Naive thymus-derived CD4-positive, alpha-beta T cell (primary cell): Measurements from ENCODE around the gene SHCBP1. TPM values are rescaled to one million over a fixed set of nuclear protein-coding genes. Genes with fewer than 3 reads are reported as not detected.

Experiments used
- ATAC-seq: fragments of 150-1000 bp; cut with Tn5 transposase; 2 replicates; pipeline ENCODE4 v1.10.0; 2021; ENCODE audit warnings: mild to moderate bottlenecking, moderate library complexity
- CTCF ChIA-PET: fragments of 350-600 bp; sonication (Branson Sonifier 250); formaldehyde crosslinking; loops from one replicate; lab custom pipeline; 2021; ENCODE audit warnings: antibody characterized with exemption; lab: Charles Lee
- POLR2A ChIA-PET: fragments of 350-600 bp; sonication (Branson Sonifier 250); formaldehyde crosslinking; loops from one replicate; lab custom pipeline; 2021; ENCODE audit warnings: antibody characterized with exemption, inconsistent platforms; lab: Charles Lee
- DNase-seq, 9 donors: peaks; one replicate each; pipeline versions ENCODE4 v3.0.0 to v3.0.0-alpha.2; 2020 to 2022; ENCODE audit warnings: mixed read lengths in 1 of 9
- H3K27ac ChIP-seq: one replicate; pipeline ENCODE4 v1.7.0; 2013; ENCODE audit warnings: mild to moderate bottlenecking, low read depth, low read length, moderate library complexity
- H3K27me3 ChIP-seq, 2 donors: one replicate each; pipeline ENCODE4 v1.7.0; 2013; ENCODE audit warnings: low read length in 2 of 2, mild to moderate bottlenecking in 2 of 2, moderate library complexity in 2 of 2; ENCODE audit not compliant: control insufficient read depth in 2 of 2, insufficient read depth in 2 of 2
- H3K36me3 ChIP-seq, 3 experiments: 1 replicate in 2 of 3; 2 replicates in 1 of 3; pipeline ENCODE4 v1.7.0; 2013; ENCODE audit warnings: low read length in 3 of 3, mild to moderate bottlenecking in 3 of 3, moderate library complexity in 1 of 3; ENCODE audit not compliant: insufficient read depth in 3 of 3, control insufficient read depth in 2 of 3
- H3K4me1 ChIP-seq, 2 donors: one replicate each; pipeline ENCODE4 v1.7.0; 2013; ENCODE audit warnings: low read length in 2 of 2, mild to moderate bottlenecking in 2 of 2, moderate library complexity in 1 of 2; ENCODE audit not compliant: control insufficient read depth in 2 of 2, insufficient read depth in 2 of 2
- H3K4me3 ChIP-seq: 2 replicates; pipeline ENCODE4 v1.7.0; 2013; ENCODE audit warnings: mild to moderate bottlenecking, low read length
- H3K9me3 ChIP-seq, 3 experiments: 1 replicate in 2 of 3; 2 replicates in 1 of 3; pipeline ENCODE4 v1.7.0; 2013; ENCODE audit warnings: low read length in 3 of 3; ENCODE audit not compliant: control insufficient read depth in 2 of 3
- H3K27ac Mint-ChIP-seq, 9 donors: one replicate each; pipeline ENCODE4 v1.8.0; 2020 to 2022; ENCODE audit warnings: mixed read lengths in 9 of 9, mild to moderate bottlenecking in 8 of 9, moderate library complexity in 5 of 9, inconsistent platforms in 2 of 9
- H3K27me3 Mint-ChIP-seq, 5 donors: one replicate each; pipeline ENCODE4 v1.8.0; 2021 to 2022; ENCODE audit warnings: mixed read lengths in 5 of 5, mild to moderate bottlenecking in 1 of 5
- H3K36me3 Mint-ChIP-seq, 5 donors: one replicate each; pipeline ENCODE4 v1.8.0; 2020 to 2022; ENCODE audit warnings: mixed read lengths in 5 of 5, mild to moderate bottlenecking in 3 of 5, inconsistent platforms in 1 of 5
- H3K4me1 Mint-ChIP-seq, 7 donors: one replicate each; pipeline ENCODE4 v1.8.0; 2020 to 2022; ENCODE audit warnings: mixed read lengths in 7 of 7, mild to moderate bottlenecking in 3 of 7, inconsistent platforms in 1 of 7
- H3K4me3 Mint-ChIP-seq, 10 donors: one replicate each; pipeline ENCODE4 v1.8.0; 2020 to 2022; ENCODE audit warnings: mild to moderate bottlenecking in 10 of 10, mixed read lengths in 10 of 10, moderate library complexity in 6 of 10, inconsistent platforms in 2 of 10
- H3K9me3 Mint-ChIP-seq, 11 donors: one replicate each; pipeline ENCODE4 v1.8.0; 2020 to 2022; ENCODE audit warnings: mixed read lengths in 11 of 11, mild to moderate bottlenecking in 4 of 11, inconsistent platforms in 1 of 11, moderate library complexity in 1 of 11
- intact Hi-C, 2 donors: fragments of 100-400 bp; cut with micrococcal nuclease; formaldehyde crosslinking; loops; one replicate each; pipeline ENCODE4 v1.15.1; 2023
- polyA plus RNA-seq, 2 donors: library from polyadenylated mRNA; unstranded; fragments of 300-500 nt; fragmentation: Illumina TruSeq; gene quantifications; one replicate each; pipeline ENCODE4 v1.2.3, GENCODE V29; 2021
- total RNA-seq, 6 experiments: library from RNA in 5 of 6; stranded (reverse) in 5 of 6; gene quantifications; 1 replicate in 5 of 6; 2 replicates in 1 of 6; pipeline ENCODE4 v1.2.3 and lab custom pipeline; 2021 to 2026

Gene SHCBP1
- total and polyA plus RNA-seq, 7 experiments from 2014 or later = 0.07 to 37.8 (median 0.79) TPM; not detected in 1

DNA sequence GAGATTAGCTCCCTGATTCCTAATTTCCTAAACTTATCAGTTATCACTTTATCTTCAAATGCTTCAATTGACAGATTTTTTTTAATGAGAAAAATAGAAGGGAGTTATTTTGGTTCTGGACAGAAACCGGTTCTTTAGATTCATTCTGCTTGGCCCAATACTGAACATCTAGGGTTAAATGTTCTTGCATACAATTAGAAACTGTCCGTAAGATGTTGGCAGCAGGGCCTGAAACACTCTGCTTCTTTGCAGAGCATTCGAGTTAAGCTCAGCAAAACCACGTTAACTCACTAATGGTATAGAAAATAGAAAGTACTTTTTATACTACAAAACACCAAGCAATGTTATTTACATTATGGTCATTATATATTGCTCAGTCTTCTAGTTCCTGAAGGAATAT is 7.2 kb downstream of the SHCBP1 start:
- H3K9me3 ChIP-seq = no peaks in the 10 kb centered on the region
- H3K4me1 ChIP-seq = no peaks in the 10 kb centered on the region
- no peak for ATAC-seq
- H3K4me3 ChIP-seq = no peak overlapping the region
- H3K36me3 ChIP-seq = no peaks in the 10 kb centered on the region
- H3K27ac ChIP-seq = no peak overlapping the region
- no peaks in the 10 kb centered on the region for H3K27me3 ChIP-seq
- Mint-ChIP-seq H3K36me3 (peaks cover 0 to 13% (median 0%) of the 10 kb centered on the region in 5 donors), H3K9me3 (peaks cover 0 to 1% (median 0%) of the 10 kb centered on the region in 11 donors), H3K4me3 (no peak overlapping the region), H3K27ac (no peak overlapping the region), H3K4me1 (peaks cover 0 to 14% (median 0%) of the 10 kb centered on the region in 7 donors), H3K27me3 (no peaks in the 10 kb centered on the region)
- DNase-seq = no peak
- intact Hi-C loops = no loop called here
- ChIA-PET POLR2A (no interaction called here), CTCF (no interaction called here)

DNA sequence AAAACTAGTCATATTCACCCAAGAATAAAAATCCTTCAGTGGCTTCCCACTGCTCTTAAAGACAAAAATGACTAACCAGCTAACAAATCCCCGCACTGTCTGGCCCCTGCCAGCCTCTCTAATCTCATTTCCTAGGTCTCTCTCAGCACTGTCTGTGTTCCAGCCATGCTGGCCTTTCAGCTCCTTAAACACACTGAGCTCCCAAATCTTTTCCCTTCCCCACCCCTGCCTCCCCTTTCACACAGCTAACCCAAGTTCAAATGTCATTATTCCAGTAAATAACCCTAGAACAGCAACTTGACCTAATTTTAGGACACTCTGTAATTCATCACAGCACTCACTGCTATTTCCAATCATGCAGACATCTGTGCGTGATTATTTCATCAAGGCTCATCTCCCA is 7.8 kb downstream of the SHCBP1 start:
- no peaks in the 10 kb centered on the region for H3K27me3 Mint-ChIP-seq
- H3K9me3 Mint-ChIP-seq = peaks cover 0 to 1% (median 0%) of the 10 kb centered on the region in 11 donors
- DNase-seq (no peak), ATAC-seq (no peak)
- H3K27ac Mint-ChIP-seq = no peak overlapping the region
- H3K27me3 ChIP-seq = no peaks in the 10 kb centered on the region
- no peak overlapping the region for H3K4me3 Mint-ChIP-seq
- H3K9me3 ChIP-seq = no peaks in the 10 kb centered on the region
- ChIA-PET CTCF (no interaction called here), POLR2A (no interaction called here)
- intact Hi-C loops = no loop called here
- H3K36me3 ChIP-seq = no peaks in the 10 kb centered on the region
- peaks cover 0 to 11% (median 0%) of the 10 kb centered on the region in 7 donors for H3K4me1 Mint-ChIP-seq
- H3K4me1 ChIP-seq = no peaks in the 10 kb centered on the region
- H3K4me3 ChIP-seq = no peak overlapping the region
- H3K36me3 Mint-ChIP-seq = peaks cover 0 to 13% (median 0%) of the 10 kb centered on the region in 5 donors
- H3K27ac ChIP-seq = no peak overlapping the region

DNA sequence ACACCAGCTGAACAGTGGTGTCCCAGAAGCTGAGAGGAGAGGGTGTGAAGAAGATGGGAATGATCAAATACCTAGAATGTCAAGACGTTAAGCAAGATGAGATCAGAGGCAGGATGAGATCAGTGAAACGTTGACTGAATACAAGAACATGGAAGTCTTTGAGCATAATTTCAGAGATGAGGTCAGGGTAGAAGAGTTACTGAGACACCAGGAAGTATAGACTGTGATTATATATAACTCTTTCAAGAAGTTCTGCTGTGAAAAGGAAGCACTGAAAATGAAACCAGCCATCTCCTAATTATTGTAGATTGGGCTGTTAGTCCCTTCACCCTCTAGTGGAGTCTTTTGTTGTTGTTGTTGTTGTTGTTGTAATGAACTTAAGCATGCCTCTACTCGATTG is 9.1 kb downstream of the SHCBP1 start:
- Mint-ChIP-seq H3K4me1 (peaks cover 0 to 7% (median 0%) of the 10 kb centered on the region in 7 donors), H3K9me3 (peaks cover 0 to 1% (median 0%) of the 10 kb centered on the region in 11 donors), H3K27ac (no peak overlapping the region), H3K36me3 (peaks cover 0 to 14% (median 0%) of the 10 kb centered on the region in 5 donors), H3K27me3 (no peaks in the 10 kb centered on the region), H3K4me3 (no peak overlapping the region)
- intact Hi-C loops = no loop called here
- ChIA-PET POLR2A (no interaction called here), CTCF (interaction anchor here (0.6 kb wide), 1 partner anchor 180 kb away, joined by 10 read pairs; no protein-coding TSS in a partner anchor)
- ATAC-seq (no peak), DNase-seq (no peak)
- Histone ChIP-seq H3K9me3 (no peaks in the 10 kb centered on the region), H3K36me3 (no peaks in the 10 kb centered on the region), H3K27me3 (no peaks in the 10 kb centered on the region), H3K4me3 (no peak overlapping the region), H3K27ac (no peak overlapping the region), H3K4me1 (no peaks in the 10 kb centered on the region)

DNA sequence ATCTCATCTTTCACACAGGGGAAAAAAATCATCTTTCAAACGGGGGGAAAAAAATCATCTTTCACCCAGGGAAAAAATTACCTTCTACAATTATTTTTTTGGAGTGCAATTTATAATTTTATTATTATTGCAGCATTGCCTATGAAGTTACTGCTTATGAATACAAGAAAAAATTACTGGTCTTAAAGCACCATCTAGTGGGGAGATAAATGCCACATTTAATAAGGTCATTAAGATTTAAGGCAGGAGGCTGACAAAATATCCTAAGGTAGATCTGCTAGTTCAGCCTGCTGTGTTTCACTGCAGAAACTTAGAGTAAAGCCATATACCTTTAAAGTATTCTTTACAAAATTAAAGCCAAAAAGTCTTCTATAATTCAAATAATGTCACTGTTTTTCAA is 13.7 kb downstream of the SHCBP1 start:
- no peaks in the 10 kb centered on the region for H3K36me3 ChIP-seq
- Mint-ChIP-seq H3K36me3 (peaks cover 0 to 13% (median 0%) of the 10 kb centered on the region in 5 donors), H3K27me3 (no peaks in the 10 kb centered on the region), H3K9me3 (no peaks in the 10 kb centered on the region), H3K27ac (no peak overlapping the region), H3K4me3 (no peak overlapping the region), H3K4me1 (peaks cover 0 to 3% (median 0%) of the 10 kb centered on the region in 7 donors)
- ChIA-PET POLR2A (no interaction called here), CTCF (interaction anchor here (1.1 kb wide), 1 partner anchor 54 kb away, joined by 5 read pairs; no protein-coding TSS in a partner anchor)
- no peaks in the 10 kb centered on the region for H3K4me1 ChIP-seq
- H3K27ac ChIP-seq = no peak overlapping the region
- H3K9me3 ChIP-seq = no peaks in the 10 kb centered on the region
- intact Hi-C loops = loop anchor here (1.0 kb wide), 1 partner anchor 53 kb away; no protein-coding TSS in a partner anchor
- no peaks in the 10 kb centered on the region for H3K27me3 ChIP-seq
- DNase-seq = peak in 4 of 9 donors; percentile 22 to 33 (median 26)
- no peak for ATAC-seq
- no peak overlapping the region for H3K4me3 ChIP-seq

DNA sequence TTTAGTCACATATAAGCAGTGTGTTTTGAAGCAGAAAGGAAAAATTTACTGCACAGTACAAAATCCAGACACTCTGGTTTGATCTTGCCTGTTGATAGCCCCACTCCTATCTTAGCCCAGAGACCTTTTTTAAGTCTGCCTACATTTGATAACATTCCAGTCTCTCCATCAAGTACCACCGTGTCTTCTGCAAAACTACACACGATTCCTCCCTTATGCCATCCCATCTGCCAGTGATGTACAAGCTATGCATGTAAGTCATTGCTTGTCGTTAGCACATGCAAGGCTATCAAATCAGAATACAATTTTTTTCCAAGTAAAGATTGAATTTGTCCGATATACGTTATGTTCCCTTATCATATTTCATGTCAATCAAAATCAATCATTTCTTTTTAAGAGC is 14.9 kb downstream of the SHCBP1 start:
- Mint-ChIP-seq H3K4me1 (peaks cover 0 to 3% (median 0%) of the 10 kb centered on the region in 7 donors), H3K9me3 (no peaks in the 10 kb centered on the region), H3K36me3 (peaks cover 0 to 23% (median 0%) of the 10 kb centered on the region in 5 donors), H3K27me3 (no peaks in the 10 kb centered on the region), H3K27ac (no peak overlapping the region), H3K4me3 (no peak overlapping the region)
- H3K4me3 ChIP-seq = no peak overlapping the region
- POLR2A ChIA-PET = interaction anchor here (0.6 kb wide), 1 partner anchor 10 kb away, joined by 7 read pairs; no protein-coding TSS in a partner anchor
- intact Hi-C loops = no loop called here
- CTCF ChIA-PET = interaction anchor here (0.6 to 1.1 kb wide), 5 partner anchors 8 to 298 kb away, joined by 3 to 4 read pairs (median 3); no protein-coding TSS in a partner anchor
- H3K27me3 ChIP-seq = no peaks in the 10 kb centered on the region
- ATAC-seq (no peak), DNase-seq (no peak)
- no peaks in the 10 kb centered on the region for H3K36me3 ChIP-seq
- no peak overlapping the region for H3K27ac ChIP-seq
- no peaks in the 10 kb centered on the region for H3K9me3 ChIP-seq
- no peaks in the 10 kb centered on the region for H3K4me1 ChIP-seq

DNA sequence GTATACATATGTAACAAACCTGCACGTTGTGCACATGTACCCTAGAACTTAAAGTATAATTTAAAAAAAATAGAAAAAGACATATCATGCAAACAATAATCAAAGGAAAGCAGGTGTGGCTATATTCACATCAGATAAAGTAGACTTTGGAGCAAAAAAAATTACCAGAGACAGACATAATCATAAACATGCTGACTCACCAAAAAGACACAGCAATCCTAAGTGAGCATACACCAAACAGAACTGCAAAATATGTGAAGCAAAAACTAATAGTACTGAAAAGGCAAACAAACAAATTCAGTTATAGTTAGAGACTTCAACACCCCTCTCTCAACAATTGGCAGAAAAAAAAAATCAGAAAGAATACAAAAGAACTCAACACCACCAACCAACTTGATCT is 29.9 kb downstream of the SHCBP1 start:
- H3K4me3 ChIP-seq = no peak overlapping the region
- no peaks in the 10 kb centered on the region for H3K4me1 ChIP-seq
- ChIA-PET CTCF (no interaction called here), POLR2A (no interaction called here)
- H3K4me3 Mint-ChIP-seq = no peak overlapping the region
- peaks cover 0 to 27% (median 19%) of the 10 kb centered on the region in 11 donors for H3K9me3 Mint-ChIP-seq
- H3K27ac Mint-ChIP-seq = no peak overlapping the region
- H3K27ac ChIP-seq = no peak overlapping the region
- H3K27me3 Mint-ChIP-seq = peaks cover 0 to 1% (median 0%) of the 10 kb centered on the region in 5 donors
- H3K36me3 Mint-ChIP-seq = peaks cover 9 to 68% (median 15%) of the 10 kb centered on the region in 5 donors
- no peaks in the 10 kb centered on the region for H3K36me3 ChIP-seq
- no peak for ATAC-seq
- intact Hi-C loops = no loop called here
- no peak for DNase-seq
- no peaks in the 10 kb centered on the region for H3K27me3 ChIP-seq
- H3K4me1 Mint-ChIP-seq = peaks cover 0 to 4% (median 0%) of the 10 kb centered on the region in 7 donors
- peaks cover 0 to 8% (median 0%) of the 10 kb centered on the region in 3 experiments for H3K9me3 ChIP-seq
